ENCODE measurements around the gene PLXNA4.

The PLXNA4 gene

DNA sequence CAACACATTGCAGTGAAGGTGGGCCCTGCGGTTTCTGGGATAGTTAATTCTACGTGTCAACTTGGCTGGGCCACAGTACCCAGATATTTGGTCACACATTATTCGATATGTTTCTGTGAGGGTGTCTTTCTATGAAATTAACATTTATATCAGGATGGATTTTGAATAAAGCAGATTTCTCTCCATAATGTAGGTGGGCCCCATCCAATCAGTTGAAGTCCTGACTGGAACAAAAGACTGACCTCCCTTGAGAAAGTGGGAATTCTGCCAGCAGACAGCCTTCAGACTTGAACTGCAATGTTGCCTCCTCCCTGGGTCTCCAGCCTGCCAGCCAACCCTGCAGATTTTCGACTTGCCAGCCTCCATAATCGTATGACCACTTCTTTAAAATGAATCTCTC, 420.6 kb downstream of the PLXNA4 start:
- TF ChIP-seq, protein P1, sequence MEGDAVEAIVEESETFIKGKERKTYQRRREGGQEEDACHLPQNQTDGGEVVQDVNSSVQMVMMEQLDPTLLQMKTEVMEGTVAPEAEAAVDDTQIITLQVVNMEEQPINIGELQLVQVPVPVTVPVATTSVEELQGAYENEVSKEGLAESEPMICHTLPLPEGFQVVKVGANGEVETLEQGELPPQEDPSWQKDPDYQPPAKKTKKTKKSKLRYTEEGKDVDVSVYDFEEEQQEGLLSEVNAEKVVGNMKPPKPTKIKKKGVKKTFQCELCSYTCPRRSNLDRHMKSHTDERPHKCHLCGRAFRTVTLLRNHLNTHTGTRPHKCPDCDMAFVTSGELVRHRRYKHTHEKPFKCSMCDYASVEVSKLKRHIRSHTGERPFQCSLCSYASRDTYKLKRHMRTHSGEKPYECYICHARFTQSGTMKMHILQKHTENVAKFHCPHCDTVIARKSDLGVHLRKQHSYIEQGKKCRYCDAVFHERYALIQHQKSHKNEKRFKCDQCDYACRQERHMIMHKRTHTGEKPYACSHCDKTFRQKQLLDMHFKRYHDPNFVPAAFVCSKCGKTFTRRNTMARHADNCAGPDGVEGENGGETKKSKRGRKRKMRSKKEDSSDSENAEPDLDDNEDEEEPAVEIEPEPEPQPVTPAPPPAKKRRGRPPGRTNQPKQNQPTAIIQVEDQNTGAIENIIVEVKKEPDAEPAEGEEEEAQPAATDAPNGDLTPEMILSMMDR (IDR thresholded peaks at IDR 0.05; ENCODE audit: borderline replicate concordance, control extremely low read depth, extremely low read depth, insufficient read depth, missing control alignments), result no peak
- DNase-seq (ENCODE audit: low spot score), result no peak
- in situ Hi-C loops (cut with MboI; ENCODE audit: low sequenced_read_pairs, unreplicated experiment), result no loop called here

DNA sequence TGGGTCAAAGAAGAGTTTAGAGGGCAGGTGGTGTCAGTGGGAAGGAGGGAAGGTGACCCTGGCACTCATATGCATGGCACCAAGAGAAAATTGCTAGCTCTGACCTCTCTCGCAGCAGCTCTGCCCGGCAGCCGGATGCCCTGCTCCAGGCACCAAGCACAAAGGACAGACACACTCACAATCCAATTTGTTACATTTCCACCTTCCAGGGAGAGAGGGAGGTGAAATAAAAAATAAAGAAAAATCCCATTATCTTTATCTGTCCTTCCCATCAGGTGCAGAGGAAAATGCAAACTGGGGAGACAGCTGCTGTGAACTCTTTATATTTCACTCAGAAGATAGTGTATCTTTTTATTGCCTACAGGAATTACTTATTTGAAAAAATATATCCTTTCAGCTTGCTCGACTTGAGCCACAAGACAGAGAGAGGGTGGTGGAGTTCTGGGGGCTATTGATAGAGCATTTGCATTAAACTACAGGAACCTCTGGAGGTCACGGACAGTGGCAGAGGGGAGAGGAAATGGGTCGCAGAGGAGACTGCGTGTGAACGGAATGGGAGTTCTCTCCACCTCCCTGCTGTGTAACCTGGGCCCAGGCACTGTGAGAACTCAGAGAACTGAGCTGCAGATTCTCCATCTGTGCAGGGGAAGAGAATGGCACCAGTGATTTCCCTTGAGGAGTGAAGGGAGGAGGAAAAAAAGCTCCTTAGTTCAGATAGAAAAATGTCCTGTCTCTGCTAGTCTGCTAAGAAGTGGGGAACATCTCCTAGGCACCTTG, 421.4 kb downstream of the PLXNA4 start:
- in situ Hi-C loops (cut with MboI; ENCODE audit: low sequenced_read_pairs, unreplicated experiment), result no loop called here
- TF ChIP-seq, protein P1 (IDR thresholded peaks at IDR 0.05; ENCODE audit: borderline replicate concordance, control extremely low read depth, extremely low read depth, insufficient read depth, missing control alignments), result no peak
- no peak for DNase-seq (ENCODE audit: low spot score)

DNA sequence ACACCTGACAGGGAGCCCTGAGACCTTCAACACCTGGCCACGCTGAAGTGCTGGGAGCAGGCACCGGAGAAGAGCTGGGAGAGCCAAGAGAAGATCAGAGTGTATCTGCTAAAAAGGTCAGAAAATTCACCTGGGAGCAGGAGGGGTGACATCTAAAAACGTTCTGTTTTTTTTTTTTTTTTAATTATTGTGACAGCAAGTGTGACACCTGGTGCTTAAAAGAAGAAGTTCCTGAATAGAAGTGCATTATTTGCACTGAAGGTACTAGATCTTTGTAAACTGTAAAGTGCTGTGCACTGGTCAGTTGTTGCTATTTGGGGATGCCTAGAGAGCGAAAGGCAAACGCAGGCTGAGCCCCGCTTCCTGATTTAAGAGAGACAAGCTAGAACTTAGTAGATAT, 422.0 kb downstream of the PLXNA4 start:
- DNase-seq (ENCODE audit: low spot score), result no peak
- TF ChIP-seq, protein P1 (IDR thresholded peaks at IDR 0.05; ENCODE audit: borderline replicate concordance, control extremely low read depth, extremely low read depth, insufficient read depth, missing control alignments), result no peak
- in situ Hi-C loops (cut with MboI; ENCODE audit: low sequenced_read_pairs, unreplicated experiment), result no loop called here

DNA sequence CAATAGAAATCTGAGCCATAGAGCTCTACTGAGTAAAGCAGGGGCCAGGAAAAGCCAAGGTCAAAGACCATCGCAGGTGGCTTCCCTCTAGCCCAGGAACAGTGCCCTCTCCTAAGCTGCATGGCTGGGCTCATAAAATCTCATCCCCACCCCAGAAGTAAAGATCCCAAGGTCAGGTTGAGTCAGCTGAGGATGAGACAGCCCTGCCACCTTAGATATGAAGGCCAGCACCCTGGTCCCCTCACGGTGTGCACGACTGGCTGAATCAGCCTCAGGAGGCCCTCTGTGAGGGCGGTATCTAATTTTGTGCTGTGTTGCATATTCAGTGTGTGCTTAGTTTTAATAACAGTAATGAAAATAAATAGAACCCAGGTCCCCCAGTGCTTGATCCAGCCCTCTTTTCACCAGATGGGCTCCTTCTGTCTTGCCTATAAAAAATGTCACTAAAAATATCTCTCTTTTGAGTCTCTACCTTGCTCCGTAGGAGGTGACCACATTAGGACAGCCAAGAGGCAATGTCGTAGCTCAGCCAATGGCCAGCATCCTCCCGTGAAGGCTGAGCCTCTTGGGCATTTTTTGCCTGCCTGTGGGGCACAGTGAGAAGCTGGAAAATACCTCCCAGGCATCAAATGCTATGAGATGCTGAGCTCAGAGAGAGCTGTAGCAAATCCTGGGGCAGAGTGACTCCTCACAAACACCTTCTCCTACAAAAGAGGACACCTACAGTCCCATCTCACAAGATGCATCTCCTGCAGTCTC, 424.0 kb downstream of the PLXNA4 start:
- in situ Hi-C loops (cut with MboI; ENCODE audit: low sequenced_read_pairs, unreplicated experiment), result no loop called here
- DNase-seq (ENCODE audit: low spot score), result no peak
- TF ChIP-seq, protein P1 (IDR thresholded peaks at IDR 0.05; ENCODE audit: borderline replicate concordance, control extremely low read depth, extremely low read depth, insufficient read depth, missing control alignments), result no peak

DNA sequence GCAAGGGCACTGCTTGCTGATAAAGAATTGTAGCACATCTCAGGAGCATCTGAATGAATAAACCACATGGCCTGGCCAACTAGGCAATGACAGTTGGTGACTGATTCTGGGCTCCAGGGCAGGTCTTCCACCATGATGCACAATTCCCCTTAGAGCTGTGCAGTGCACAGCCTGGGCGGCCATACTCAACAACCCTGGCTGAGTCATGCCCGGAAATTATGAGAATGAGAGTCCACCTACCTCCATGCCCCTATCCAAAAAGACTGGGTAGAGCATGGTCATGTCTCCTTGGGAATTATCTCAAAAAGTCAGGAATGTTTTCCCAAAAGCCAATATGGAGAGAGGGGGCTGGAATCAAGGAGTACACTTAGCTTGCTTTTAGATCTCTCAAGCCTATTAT, 425.6 kb downstream of the PLXNA4 start:
- in situ Hi-C loops (cut with MboI; ENCODE audit: low sequenced_read_pairs, unreplicated experiment), result no loop called here
- TF ChIP-seq, protein P1 (IDR thresholded peaks at IDR 0.05; ENCODE audit: borderline replicate concordance, control extremely low read depth, extremely low read depth, insufficient read depth, missing control alignments), result no peak
- DNase-seq (ENCODE audit: low spot score), result no peak

DNA sequence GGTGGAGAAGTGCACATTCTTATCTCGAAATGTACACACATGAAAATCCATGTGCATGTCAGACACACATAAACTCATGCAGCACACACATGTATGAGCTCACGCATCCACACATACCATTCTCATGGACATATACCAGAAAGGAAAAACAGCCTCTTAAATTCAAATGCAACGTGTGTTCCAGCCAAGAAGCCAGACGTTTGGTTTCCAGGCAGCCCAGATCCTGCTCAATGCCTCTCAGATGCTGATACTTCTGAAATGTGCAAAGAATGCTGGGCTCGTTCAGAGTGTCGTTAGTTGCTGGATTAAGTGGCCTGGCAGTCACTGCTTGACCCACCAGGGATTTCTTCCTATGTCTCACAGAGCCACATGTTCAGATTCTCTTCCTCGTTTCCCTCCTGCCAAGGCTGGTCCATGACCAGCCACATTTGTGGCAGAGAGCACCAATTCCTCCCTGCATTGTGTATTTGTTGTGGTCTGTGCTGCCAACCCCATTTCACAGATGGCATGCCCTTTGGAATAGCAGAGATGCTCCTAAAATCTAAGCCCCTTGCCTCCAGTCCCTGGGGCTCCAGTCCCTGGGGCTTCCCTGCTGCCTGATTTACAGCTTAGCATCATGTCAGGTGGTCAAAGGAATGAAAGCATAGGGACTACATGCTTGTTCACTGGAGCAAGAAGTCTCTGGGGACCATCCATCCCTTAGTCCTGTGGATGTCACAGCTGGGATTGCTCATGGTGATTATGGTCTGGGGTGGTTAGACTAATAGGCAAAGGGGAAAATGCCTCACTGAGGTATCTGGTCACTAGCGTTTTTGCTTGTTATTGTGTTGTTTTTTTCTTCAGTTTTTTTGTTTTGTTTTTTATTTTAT, 426.6 kb downstream of the PLXNA4 start:
- DNase-seq (ENCODE audit: low spot score), result no peak
- in situ Hi-C loops (cut with MboI; ENCODE audit: low sequenced_read_pairs, unreplicated experiment), result no loop called here
- TF ChIP-seq, protein P1 (IDR thresholded peaks at IDR 0.05; ENCODE audit: borderline replicate concordance, control extremely low read depth, extremely low read depth, insufficient read depth, missing control alignments), result no peak

Measured in GM13976 (cell line).